OCI-LY1 (cell line): ENCODE measurements around the gene TCAF1.

Experiments
- EZH2 ChIP-seq: fragments of 200-600 bp; sonication (generic), shearing (Covaris generic); IDR thresholded peaks from 2 replicates; pipeline ENCODE4 v1.8.0; 2017; ENCODE audit warnings: borderline replicate concordance, mixed run types, mild to moderate bottlenecking, antibody characterized with exemption, low read length, moderate library complexity, mixed read lengths
- TF ChIP-seq, protein P1 (sequence below): fragments of 200-600 bp; sonication (generic), shearing (Covaris generic); IDR thresholded peaks from 2 replicates; pipeline ENCODE4 v1.5.1; 2017; ENCODE audit warnings: mild to moderate bottlenecking, antibody characterized with exemption, low read length, moderate library complexity, mixed read lengths

DNA sequence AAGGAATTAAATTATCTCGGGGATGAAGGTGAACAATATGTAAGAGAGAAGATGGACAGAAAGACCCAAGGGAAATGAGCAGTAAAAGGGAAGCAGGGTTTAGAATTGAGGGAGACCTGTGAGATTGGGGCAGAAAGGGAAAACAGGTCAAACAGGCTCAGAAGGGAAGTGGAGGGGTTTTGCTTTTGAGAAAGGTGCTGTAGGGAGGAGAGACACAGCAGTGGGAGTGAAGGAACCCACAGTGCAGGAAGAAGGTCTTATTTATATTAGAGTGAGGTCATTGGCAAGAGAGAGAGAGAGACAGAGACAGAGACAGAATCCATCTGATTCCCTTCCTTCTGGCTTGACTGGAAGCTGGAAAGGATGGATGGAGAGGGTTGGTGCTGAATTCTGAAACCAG lies 3.5 kb upstream of the TCAF1 start:
- TF ChIP-seq, protein P1, sequence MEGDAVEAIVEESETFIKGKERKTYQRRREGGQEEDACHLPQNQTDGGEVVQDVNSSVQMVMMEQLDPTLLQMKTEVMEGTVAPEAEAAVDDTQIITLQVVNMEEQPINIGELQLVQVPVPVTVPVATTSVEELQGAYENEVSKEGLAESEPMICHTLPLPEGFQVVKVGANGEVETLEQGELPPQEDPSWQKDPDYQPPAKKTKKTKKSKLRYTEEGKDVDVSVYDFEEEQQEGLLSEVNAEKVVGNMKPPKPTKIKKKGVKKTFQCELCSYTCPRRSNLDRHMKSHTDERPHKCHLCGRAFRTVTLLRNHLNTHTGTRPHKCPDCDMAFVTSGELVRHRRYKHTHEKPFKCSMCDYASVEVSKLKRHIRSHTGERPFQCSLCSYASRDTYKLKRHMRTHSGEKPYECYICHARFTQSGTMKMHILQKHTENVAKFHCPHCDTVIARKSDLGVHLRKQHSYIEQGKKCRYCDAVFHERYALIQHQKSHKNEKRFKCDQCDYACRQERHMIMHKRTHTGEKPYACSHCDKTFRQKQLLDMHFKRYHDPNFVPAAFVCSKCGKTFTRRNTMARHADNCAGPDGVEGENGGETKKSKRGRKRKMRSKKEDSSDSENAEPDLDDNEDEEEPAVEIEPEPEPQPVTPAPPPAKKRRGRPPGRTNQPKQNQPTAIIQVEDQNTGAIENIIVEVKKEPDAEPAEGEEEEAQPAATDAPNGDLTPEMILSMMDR = no peak
- no peak for TF ChIP-seq EZH2
